Muscle of leg (tissue), 11 donors: ENCODE data around the gene MATK. TPM values are rescaled to one million over a fixed set of nuclear protein-coding genes. Genes with fewer than 3 reads are reported as not detected.
"Not testable (repeated sequence)": the region's sequence is repeated elsewhere in the genome, so short reads cannot be mapped to it uniquely, and the experiment has no call there.

Source experiments
- DNase-seq: peaks from one replicate; pipeline ENCODE4 v3.0.0; 2013
- H3K27ac ChIP-seq: one replicate; pipeline ENCODE4 v1.5.1; 2013; ENCODE audit warnings: mild to moderate bottlenecking, low read length, control low read depth
- H3K27me3 ChIP-seq: one replicate; pipeline ENCODE4 v1.6.1; 2013; ENCODE audit warnings: low read length; ENCODE audit not compliant: control insufficient read depth, insufficient read depth
- H3K36me3 ChIP-seq: one replicate; pipeline ENCODE4 v1.6.1; 2013; ENCODE audit warnings: low read length; ENCODE audit not compliant: control insufficient read depth, insufficient read depth
- H3K4me1 ChIP-seq: one replicate; pipeline ENCODE4 v1.6.1; 2013; ENCODE audit warnings: low read length; ENCODE audit not compliant: control insufficient read depth, insufficient read depth
- H3K4me3 ChIP-seq: one replicate; pipeline ENCODE4 v1.5.1; 2013; ENCODE audit warnings: low read length, control low read depth
- H3K9me3 ChIP-seq: replicated peaks from 2 replicates; pipeline ENCODE4 v1.6.1; 2013; ENCODE audit warnings: low read depth, low read length; ENCODE audit not compliant: control insufficient read depth
- WGBS: methylation state at CpG from one replicate; pipeline ENCODE4 v1.1.5; 2013; ENCODE audit warnings: missing lambda C conversion rate; ENCODE audit not compliant: insufficient coverage; 5-methylcytosine and 5-hydroxymethylcytosine counted together
- polyA plus RNA-seq, 8 donors: library from polyadenylated mRNA; unstranded; fragments of 120-200 nt; gene quantifications; one replicate each; pipeline versions ENCODE4 v1.2.1 to v1.2.3, GENCODE V29; 2013; ENCODE audit warnings: inconsistent platforms in 1 of 8, low replicate concordance in 1 of 8; ENCODE audit not compliant: insufficient read length in 8 of 8, insufficient read depth in 1 of 8
- total RNA-seq: library from RNA; stranded (reverse); fragments of 120-200 nt; gene quantifications from one replicate; pipeline ENCODE4 v1.2.4, GENCODE V29; 2013

MATK gene
- total and polyA plus RNA-seq, 9 donors: 0.62 to 1.9 (median 1.1) TPM

DNA sequence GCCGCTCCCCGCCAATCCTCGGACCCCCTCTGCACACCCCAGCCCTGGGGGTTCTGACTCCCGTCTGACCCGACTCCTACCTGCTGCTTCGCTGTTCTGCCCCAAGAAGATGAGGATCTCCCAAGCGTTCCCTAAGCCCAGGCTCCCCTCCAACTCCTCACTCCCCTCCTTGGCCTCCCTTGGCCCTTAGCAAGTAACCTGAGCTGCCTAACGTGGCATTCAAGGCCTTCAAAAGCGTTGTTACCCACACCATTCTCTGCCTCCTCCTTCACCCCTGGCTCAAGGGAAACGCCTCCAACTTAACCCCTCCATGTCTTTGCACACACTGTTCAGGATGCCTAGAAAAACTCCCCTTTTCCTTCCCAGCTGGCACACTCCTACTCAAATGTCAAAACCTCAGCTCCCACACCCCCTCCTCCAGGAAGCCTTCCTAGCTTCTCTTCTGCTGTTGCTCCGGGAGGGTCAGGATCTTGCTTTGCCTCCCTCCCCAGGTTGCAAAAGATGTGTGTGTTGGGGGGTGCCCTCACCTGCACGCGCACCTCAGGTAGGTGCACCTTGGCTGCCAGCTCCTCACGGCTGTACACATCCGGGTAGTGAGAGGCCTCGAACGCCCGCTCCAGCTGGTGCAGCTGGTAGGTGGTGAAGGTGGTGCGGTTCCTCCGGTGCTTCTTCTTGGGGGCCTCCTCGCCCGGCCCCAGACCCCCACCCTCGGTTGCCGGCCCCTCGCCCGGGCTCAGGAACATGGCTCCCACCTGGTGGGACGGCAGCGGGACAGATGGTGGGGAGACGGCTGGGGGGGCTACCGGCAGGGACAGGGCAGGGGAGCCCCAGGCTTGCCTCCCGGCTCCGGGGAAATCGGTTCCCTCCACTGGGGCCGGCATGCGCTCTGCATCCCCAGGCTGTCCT, 14.9 kb downstream of the MATK start:
- DNase-seq: no peak
- Histone ChIP-seq H3K4me3 (no peak overlapping the region), H3K27me3 (no peaks in the 10 kb centered on the region), H3K27ac (no peak overlapping the region), H3K4me1 (no peaks in the 10 kb centered on the region), H3K36me3 (peaks cover 25% of the 10 kb centered on the region), H3K9me3 (no peaks in the 10 kb centered on the region)
- WGBS: 65% methylated on average over 19 of the region's 35 CpGs

DNA sequence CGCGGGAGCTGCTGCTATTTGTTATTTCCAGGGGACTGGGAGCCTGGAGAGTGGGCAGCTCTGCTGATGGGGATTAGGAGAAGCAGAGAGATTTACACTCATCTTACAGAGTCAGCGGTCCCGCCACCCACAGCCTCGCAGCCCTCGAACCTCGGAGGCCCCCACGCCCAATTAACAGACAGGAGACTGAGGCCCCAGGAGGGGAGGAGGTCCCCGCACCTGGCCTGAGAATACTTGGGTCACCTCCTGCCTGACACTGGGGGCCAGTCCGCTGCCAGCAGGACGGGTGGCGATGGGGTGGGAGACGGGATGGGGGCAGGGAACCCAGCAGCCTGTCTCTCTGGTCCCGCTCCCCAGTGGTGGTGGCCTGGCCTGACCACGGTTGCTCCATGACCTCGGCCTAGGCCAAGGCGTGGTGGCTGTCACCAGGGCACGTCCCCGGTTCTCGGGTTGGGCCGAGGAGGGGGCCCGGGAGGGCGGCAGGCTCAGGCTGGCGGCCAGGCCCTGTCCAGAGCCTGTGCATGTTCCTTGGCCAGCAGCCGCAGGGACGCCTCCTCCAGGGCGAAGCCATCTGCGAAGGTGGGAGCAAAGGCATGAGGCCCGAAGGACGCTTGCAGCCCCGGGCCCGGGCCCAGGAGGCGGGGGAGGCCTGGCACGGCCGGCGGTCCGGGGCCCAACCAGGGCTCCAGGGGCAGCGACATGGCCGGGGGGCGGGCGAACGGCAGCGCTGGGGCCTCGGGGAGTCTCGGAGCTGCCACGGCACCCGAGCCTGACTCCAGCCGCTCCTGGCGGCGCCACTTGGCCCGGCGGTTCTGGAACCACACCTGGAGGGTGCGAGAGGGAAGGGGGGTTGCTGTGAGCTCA, 15.8 kb downstream of the MATK start:
- WGBS: 43% methylated on average over 41 of the region's 53 CpGs
- Histone ChIP-seq H3K9me3 (no peaks in the 10 kb centered on the region), H3K4me3 (no peak overlapping the region), H3K27me3 (no peaks in the 10 kb centered on the region), H3K4me1 (no peaks in the 10 kb centered on the region), H3K36me3 (peaks cover 26% of the 10 kb centered on the region), H3K27ac (no peak overlapping the region)
- DNase-seq: no peak

DNA sequence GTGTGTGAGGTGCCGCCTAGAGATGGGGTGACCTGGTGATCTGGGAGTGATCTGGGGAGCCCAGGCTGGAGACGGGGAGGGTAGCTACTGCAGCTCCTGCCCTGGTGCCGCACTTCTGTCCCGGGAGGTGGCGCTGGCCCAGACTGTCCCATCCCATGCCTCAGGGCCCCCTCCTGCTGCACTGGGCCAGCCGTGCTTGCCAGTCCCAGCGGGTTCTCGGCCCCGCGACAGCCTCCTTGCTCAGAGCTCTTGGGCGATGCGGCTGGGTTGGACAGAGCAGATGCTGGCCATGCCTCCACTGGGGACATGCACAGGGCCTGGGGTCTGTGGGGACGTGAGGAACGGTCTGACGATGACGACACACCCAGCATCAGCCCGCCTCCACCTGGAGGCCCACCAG, 16.7 kb downstream of the MATK start:
- 82% methylated on average over 13 of the region's 17 CpGs for WGBS
- no peak overlapping the region for H3K27ac ChIP-seq
- DNase-seq: no peak
- H3K36me3 ChIP-seq: peaks cover 30% of the 10 kb centered on the region
- H3K4me3 ChIP-seq: no peak overlapping the region
- H3K27me3 ChIP-seq: no peaks in the 10 kb centered on the region
- no peaks in the 10 kb centered on the region for H3K9me3 ChIP-seq
- H3K4me1 ChIP-seq: no peaks in the 10 kb centered on the region

DNA sequence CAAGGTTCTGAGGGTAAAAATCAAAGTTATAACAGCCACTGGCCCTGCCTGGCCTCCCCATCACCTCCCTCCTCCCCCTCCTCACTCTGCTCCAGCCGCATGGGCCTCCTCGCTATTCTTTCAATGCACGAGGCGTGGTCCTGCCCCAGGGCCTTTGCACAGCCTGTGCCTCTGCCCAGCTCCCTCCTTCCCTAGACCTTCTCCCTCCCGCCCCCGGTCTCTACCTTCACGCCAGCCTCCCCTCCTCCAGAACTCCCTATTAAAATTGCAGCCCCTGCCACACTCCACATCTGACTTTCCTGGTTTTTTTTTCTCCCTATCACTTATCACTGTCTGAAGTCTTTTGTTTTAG, 17.5 kb downstream of the MATK start:
- Histone ChIP-seq H3K4me3 (no peak overlapping the region), H3K27me3 (no peaks in the 10 kb centered on the region), H3K36me3 (peaks cover 30% of the 10 kb centered on the region), H3K27ac (no peak overlapping the region), H3K4me1 (no peaks in the 10 kb centered on the region), H3K9me3 (no peaks in the 10 kb centered on the region)
- DNase-seq: no peak
- WGBS: 87% methylated on average over 7 of the region's 7 CpGs

DNA sequence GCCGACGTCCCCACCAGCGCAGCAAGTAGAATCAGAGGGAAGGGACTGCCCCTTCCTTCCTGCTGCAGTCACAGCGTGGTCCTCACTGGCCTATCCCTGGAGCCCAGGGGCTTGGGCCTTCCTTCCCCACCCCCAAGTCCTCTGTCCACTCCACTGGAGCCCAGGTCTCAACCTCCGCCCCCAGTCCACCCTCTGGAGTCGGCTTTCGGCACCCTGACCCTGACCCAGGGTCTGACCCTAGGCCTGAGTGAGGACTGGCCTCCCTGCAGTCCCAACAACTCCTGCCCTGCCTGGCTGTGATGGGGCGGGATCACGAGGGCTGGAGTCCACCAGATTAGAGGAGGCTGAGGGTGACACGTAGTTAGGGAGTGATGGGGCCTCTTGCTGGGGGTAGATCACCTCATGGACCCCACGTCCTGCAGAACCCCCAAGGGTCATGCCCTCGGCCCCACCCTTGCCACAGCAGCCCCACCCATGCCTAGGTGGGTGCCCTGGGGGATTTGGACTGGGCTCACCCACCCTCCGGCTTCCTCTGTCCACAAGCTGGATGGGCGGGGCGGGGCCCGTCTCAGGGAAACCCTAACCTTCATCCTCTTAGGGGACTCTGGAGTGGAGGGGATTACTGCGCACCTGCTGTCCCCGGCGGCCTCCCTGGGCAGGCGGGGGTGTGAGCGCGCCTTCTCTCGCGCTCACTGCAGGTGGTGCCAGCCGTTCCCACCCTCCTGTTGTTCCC, 18.0 kb downstream of the MATK start:
- Histone ChIP-seq H3K27ac (no peak overlapping the region), H3K9me3 (no peaks in the 10 kb centered on the region), H3K27me3 (no peaks in the 10 kb centered on the region), H3K4me3 (no peak overlapping the region), H3K36me3 (peaks cover 30% of the 10 kb centered on the region), H3K4me1 (peaks cover 4% of the 10 kb centered on the region)
- no peak for DNase-seq
- WGBS: 88% methylated on average over 22 of the region's 25 CpGs

DNA sequence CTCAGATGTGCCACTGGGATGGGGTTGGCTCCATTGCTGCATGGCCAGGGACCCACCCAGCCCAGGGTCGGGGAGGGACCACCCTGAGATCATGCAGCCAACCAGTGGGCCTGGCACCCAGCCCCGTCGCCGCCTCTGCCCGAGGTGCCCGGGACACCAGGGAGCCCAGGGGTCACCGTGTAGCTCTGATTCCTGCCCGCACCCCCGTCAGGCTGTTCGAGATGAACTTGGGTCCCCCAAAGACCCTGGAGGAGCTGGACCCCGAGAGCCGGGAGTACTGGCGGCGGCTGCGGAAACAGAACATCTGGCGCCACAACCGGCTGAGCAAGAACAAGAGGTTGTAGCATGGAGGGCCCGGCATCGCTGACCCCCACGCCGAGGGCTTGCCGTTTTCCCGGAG, 19.1 kb downstream of the MATK start:
- no peaks in the 10 kb centered on the region for H3K9me3 ChIP-seq
- no peak overlapping the region for H3K4me3 ChIP-seq
- peaks cover 30% of the 10 kb centered on the region for H3K36me3 ChIP-seq
- 95% methylated on average over 23 of the region's 23 CpGs for WGBS
- H3K27ac ChIP-seq: no peak overlapping the region
- H3K4me1 ChIP-seq: peaks cover 6% of the 10 kb centered on the region
- H3K27me3 ChIP-seq: no peaks in the 10 kb centered on the region
- no peak for DNase-seq

DNA sequence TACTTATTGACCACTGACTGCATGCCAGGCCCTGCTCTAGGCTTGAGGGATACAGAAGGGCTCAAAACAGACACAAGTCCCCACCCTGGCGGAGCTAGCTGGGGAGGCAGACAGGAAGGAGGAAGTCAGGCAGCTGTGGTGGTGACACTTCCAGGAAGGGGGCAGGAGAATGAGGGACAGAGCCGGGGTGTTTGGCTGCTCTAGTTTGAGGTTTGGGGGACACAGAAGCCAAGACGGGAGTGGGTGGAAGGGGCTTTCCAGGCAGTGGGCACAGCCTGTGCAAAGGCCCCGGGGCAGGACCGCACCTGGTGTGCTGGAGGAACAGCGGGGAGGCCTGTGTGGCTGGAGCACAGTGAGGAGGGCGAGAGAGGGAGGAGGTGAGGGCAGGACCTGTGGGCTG, 19.7 kb downstream of the MATK start:
- 87% methylated on average over 7 of the region's 7 CpGs for WGBS
- Histone ChIP-seq H3K9me3 (no peaks in the 10 kb centered on the region), H3K4me3 (no peak overlapping the region), H3K36me3 (peaks cover 30% of the 10 kb centered on the region), H3K27me3 (no peaks in the 10 kb centered on the region), H3K4me1 (peaks cover 10% of the 10 kb centered on the region), H3K27ac (no peak overlapping the region)
- no peak for DNase-seq

DNA sequence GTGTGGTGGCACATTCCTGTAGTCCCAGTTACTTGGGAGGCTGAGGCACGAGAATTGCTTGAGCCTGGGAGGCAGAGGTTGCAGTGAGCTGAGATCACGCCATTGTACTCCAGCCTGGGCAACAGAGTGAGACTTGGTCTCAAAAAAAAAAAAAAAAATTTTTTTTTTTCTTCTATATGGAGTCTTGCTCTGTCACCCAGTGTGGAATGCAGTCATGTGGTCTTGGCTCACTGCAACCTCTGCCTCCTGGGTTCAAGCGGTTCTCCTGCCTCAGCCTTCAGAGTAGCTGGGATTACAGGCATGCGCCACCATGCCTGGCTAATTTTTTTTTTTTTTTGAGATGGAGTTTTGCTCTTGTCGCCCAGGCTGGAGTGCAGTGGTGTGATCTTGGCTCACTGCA, 20.4 kb downstream of the MATK start:
- H3K27ac ChIP-seq, H3K4me3 ChIP-seq, H3K27me3 ChIP-seq, DNase-seq, H3K9me3 ChIP-seq: not testable (repeated sequence)
- WGBS: no CpG with 5 or more reads among the region's 5 CpGs
- peaks cover 14% of the 10 kb centered on the region for H3K4me1 ChIP-seq
- peaks cover 30% of the 10 kb centered on the region for H3K36me3 ChIP-seq

DNA sequence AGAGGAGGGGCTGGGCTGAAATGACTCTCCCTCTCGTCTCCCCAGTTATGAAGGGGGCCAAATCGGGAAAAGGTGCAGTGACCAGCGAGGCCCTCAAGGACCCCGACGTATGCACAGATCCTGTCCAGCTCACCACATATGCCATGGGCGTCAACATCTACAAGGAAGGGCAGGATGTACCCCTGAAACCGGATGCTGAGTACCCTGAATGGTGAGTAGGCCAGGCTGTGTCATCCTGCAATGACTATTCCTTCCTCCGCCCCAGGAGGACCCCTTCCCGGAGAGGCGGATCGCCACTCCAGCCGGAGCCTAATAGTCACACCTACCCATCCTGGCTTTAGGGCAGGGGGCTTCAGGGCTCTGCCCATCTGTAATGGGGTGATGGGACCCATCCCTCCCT, 21.1 kb downstream of the MATK start:
- DNase-seq: no peak
- Histone ChIP-seq H3K4me3 (no peak overlapping the region), H3K27me3 (no peaks in the 10 kb centered on the region), H3K9me3 (no peaks in the 10 kb centered on the region), H3K4me1 (peaks cover 18% of the 10 kb centered on the region), H3K27ac (no peak overlapping the region), H3K36me3 (peaks cover 31% of the 10 kb centered on the region)
- WGBS: 50% methylated on average over 1 of the region's 12 CpGs
